HCT116 (cell line): ENCODE results near the gene ADAT3. TPM values are rescaled to one million over a fixed set of nuclear protein-coding genes. Genes with fewer than 3 reads are reported as not detected.

Experiments
- ATAC-seq: fragments of 200-7000 bp; cut with Tn5 transposase; 2 replicates; pipeline ENCODE4 v1.9.1; 2020; ENCODE audit warnings: mild to moderate bottlenecking, moderate library complexity
- BruUV-seq: library from RNA; stranded (reverse); fragments of 400-500 nt; replicated peaks from 2 replicates; lab custom pipeline; 2021; lab: Mats Ljungman, UMichigan
- CTCF ChIA-PET: fragments of 300-600 bp; sonication (Branson Sonifier 250); formaldehyde crosslinking; loops from one replicate; lab custom pipeline; 2021; ENCODE audit warnings: antibody characterized with exemption; lab: Charles Lee
- POLR2A ChIA-PET: fragments of 300-600, 350-600 bp; sonication (Branson Sonifier 250); formaldehyde crosslinking; loops from one replicate; lab custom pipeline; 2021; ENCODE audit warnings: antibody characterized with exemption; lab: Charles Lee
- RAD21 ChIA-PET, 2 experiments: fragments of 300-600 bp; sonication (Branson Sonifier 250); formaldehyde crosslinking; loops; one replicate each; lab custom pipeline; 2023; ENCODE audit warnings: low total read pairs in 2 of 2; ENCODE audit not compliant: uncharacterized antibody in 2 of 2, unreplicated experiment in 2 of 2, low non-redundant PET in 1 of 2; lab: Charles Lee
- DNase-seq: peaks from one replicate; pipeline ENCODE4 v3.0.0-alpha.2; 2010; ENCODE audit warnings: low read depth, low spot score
- H2AFZ ChIP-seq: fragments of 200-600 bp; shearing (Covaris generic), sonication (generic); 2 replicates; pipeline ENCODE4 v1.6.1; 2017; ENCODE audit warnings: low read depth, mixed run types, mixed read lengths, antibody characterized with exemption, low read length; ENCODE audit not compliant: poor library complexity, severe bottlenecking
- H3K27ac ChIP-seq: 2 replicates; pipeline ENCODE4 v1.5.1; 2012; ENCODE audit warnings: low read depth, low read length
- H3K27me3 ChIP-seq: fragments of 200-600 bp; sonication (generic); 2 replicates; pipeline ENCODE4 v1.6.1; 2016; ENCODE audit warnings: mixed run types, low read length, mixed read lengths; ENCODE audit not compliant: insufficient read depth
- H3K36me3 ChIP-seq, 2 experiments: fragments of 200-500 bp in 1 of 2; fragments of 200-600 bp in 1 of 2; sonication (Bioruptor generic) in 1 of 2; sonication (generic) in 1 of 2; 2 replicates each; pipeline versions ENCODE4 v1.5.1 to v1.6.1; 2014 to 2016; ENCODE audit warnings: low read length in 2 of 2, inconsistent platforms in 1 of 2, mixed read lengths in 1 of 2, mixed run types in 1 of 2; ENCODE audit not compliant: insufficient read depth in 2 of 2, control insufficient read depth in 1 of 2
- H3K4me1 ChIP-seq, 2 experiments: fragments of 200-600 bp in 1 of 2; sonication (generic) in 1 of 2; 2 replicates each; pipeline versions ENCODE4 v1.5.1 to v1.6.1; 2012 to 2017; ENCODE audit warnings: low read length in 2 of 2, inconsistent platforms in 1 of 2, mild to moderate bottlenecking in 1 of 2, mixed read lengths in 1 of 2, mixed run types in 1 of 2, moderate library complexity in 1 of 2; ENCODE audit not compliant: insufficient read depth in 2 of 2, control insufficient read depth in 1 of 2
- H3K4me2 ChIP-seq: fragments of 200-600 bp; sonication (generic); 2 replicates; pipeline ENCODE4 v1.6.1; 2017; ENCODE audit warnings: mixed run types, low read length, mixed read lengths
- H3K4me3 ChIP-seq, 2 experiments: fragments of 200-600 bp in 1 of 2; sonication (generic) in 1 of 2; replicated peaks in 1 of 2; 2 replicates each; pipeline ENCODE4 v1.5.1; 2011 to 2016; ENCODE audit warnings: low read length in 2 of 2, control low read depth in 1 of 2, low read depth in 1 of 2, mild to moderate bottlenecking in 1 of 2, mixed read lengths in 1 of 2, mixed run types in 1 of 2
- H3K79me2 ChIP-seq: fragments of 200-600 bp; sonication (generic); 2 replicates; pipeline ENCODE4 v1.6.1; 2017; ENCODE audit warnings: mild to moderate bottlenecking, mixed run types, low read length, moderate library complexity, mixed read lengths; ENCODE audit not compliant: insufficient read depth
- H3K9ac ChIP-seq: fragments of 200-600 bp; sonication (generic); 2 replicates; pipeline ENCODE4 v1.6.1; 2016; ENCODE audit warnings: low read length, mixed read lengths
- H3K9me2 ChIP-seq: fragments of 200-600 bp; sonication (generic), shearing (Covaris generic); 2 replicates; pipeline ENCODE4 v1.6.1; 2017; ENCODE audit warnings: mixed run types, mild to moderate bottlenecking, moderate library complexity; ENCODE audit not compliant: insufficient read depth
- H3K9me3 ChIP-seq, 2 experiments: fragments of 200-500 bp in 1 of 2; fragments of 200-600 bp in 1 of 2; sonication (Bioruptor generic) in 1 of 2; sonication (generic) in 1 of 2; 2 replicates each; pipeline ENCODE4 v1.6.1; 2014 to 2017; ENCODE audit warnings: low read length in 2 of 2, mixed read lengths in 2 of 2, inconsistent platforms in 1 of 2, low read depth in 1 of 2, mild to moderate bottlenecking in 1 of 2, mixed run types in 1 of 2, moderate library complexity in 1 of 2; ENCODE audit not compliant: control insufficient read depth in 1 of 2, insufficient read depth in 1 of 2
- H4K20me1 ChIP-seq: fragments of 200-600 bp; sonication (generic), shearing (Covaris generic); 2 replicates; pipeline ENCODE4 v1.6.1; 2017; ENCODE audit warnings: mixed run types, mild to moderate bottlenecking, moderate library complexity; ENCODE audit not compliant: insufficient read depth
- CBX3 ChIP-seq: IDR thresholded peaks from 2 replicates; pipeline ENCODE4 v1.6.1; 2012; ENCODE audit warnings: low read depth
- CEBPB ChIP-seq: IDR thresholded peaks from 2 replicates; pipeline ENCODE4 v1.6.1; 2012; ENCODE audit warnings: low read depth
- EGR1 ChIP-seq: IDR thresholded peaks from 2 replicates; pipeline ENCODE4 v1.6.1; 2012; ENCODE audit warnings: low read depth
- ELF1 ChIP-seq: IDR thresholded peaks from 2 replicates; pipeline ENCODE4 v1.6.1; 2012; ENCODE audit warnings: low read depth, borderline replicate concordance
- EZH2 ChIP-seq: fragments of 200-600 bp; sonication (generic); IDR thresholded peaks from 2 replicates; pipeline ENCODE4 v1.6.1; 2017; ENCODE audit warnings: antibody characterized with exemption, mixed run types
- EZH2phosphoT487 ChIP-seq: fragments of 200-600 bp; IDR thresholded peaks from 2 replicates; pipeline ENCODE4 v1.6.1; 2018; ENCODE audit warnings: antibody characterized with exemption, borderline replicate concordance
- FOSL1 ChIP-seq: IDR thresholded peaks from 2 replicates; pipeline ENCODE4 v1.6.1; 2012; ENCODE audit warnings: low read depth
- POLR2A ChIP-seq: IDR thresholded peaks from 2 replicates; pipeline ENCODE4 v1.7.0; 2011; ENCODE audit warnings: borderline replicate concordance; ENCODE audit not compliant: insufficient read depth, insufficient read length; ENCODE audit errors: extremely low read depth
- POLR2AphosphoS5 ChIP-seq: IDR thresholded peaks from 2 replicates; pipeline ENCODE4 v1.6.1; 2011; ENCODE audit warnings: mild to moderate bottlenecking, low read depth, low read length, moderate library complexity
- RAD21 ChIP-seq: IDR thresholded peaks from 2 replicates; pipeline ENCODE4 v1.6.1; 2012; ENCODE audit warnings: low read depth, mild to moderate bottlenecking
- SP1 ChIP-seq: IDR thresholded peaks from 2 replicates; pipeline ENCODE4 v1.6.1; 2012; ENCODE audit warnings: low read depth
- SRF ChIP-seq: IDR thresholded peaks from 2 replicates; pipeline ENCODE4 v1.6.1; 2012; ENCODE audit warnings: low read depth
- TCF7L2 ChIP-seq: IDR thresholded peaks from 2 replicates; pipeline ENCODE4 v1.7.0; 2011; ENCODE audit warnings: borderline replicate concordance, inconsistent platforms; ENCODE audit not compliant: insufficient read depth, insufficient read length; ENCODE audit errors: extremely low read depth
- ZFX ChIP-seq: fragments of 450-650 bp; IDR thresholded peaks from 2 replicates; pipeline ENCODE4 v1.6.1; 2017
- intact Hi-C: fragments of 100-400 bp; cut with micrococcal nuclease; formaldehyde crosslinking; loops from 2 replicates; pipeline ENCODE4 v1.10.0; 2022
- total RNA-seq: library from RNA; stranded (reverse); gene quantifications from one replicate; pipeline ENCODE4 v1.2.1, GENCODE V29; 2021; ENCODE audit not compliant: unreplicated experiment
- TF ChIP-seq, protein P1 (sequence below): IDR thresholded peaks from 2 replicates; pipeline ENCODE4 v1.6.1; 2012; ENCODE audit warnings: low read depth
- TF ChIP-seq, protein P2 (sequence below): IDR thresholded peaks from 2 replicates; pipeline ENCODE4 v1.6.1; 2012
- TF ChIP-seq, protein P3 (sequence below): IDR thresholded peaks from 2 replicates; pipeline ENCODE4 v1.6.1; 2011; ENCODE audit warnings: mild to moderate bottlenecking, low read length, moderate library complexity; ENCODE audit not compliant: insufficient replicate concordance; ENCODE audit errors: extremely low read depth

ADAT3 gene
- total RNA-seq, 1 experiment from 2014 or later: 15.9 TPM

GRCh38 chr19:1918975-1919374 lies 13.8 kb downstream of the ADAT3 start:
- no peaks in the 10 kb centered on the region for H3K9me2 ChIP-seq
- no peaks in the 10 kb centered on the region for H3K4me1 ChIP-seq
- ChIA-PET RAD21 (no interaction called here), CTCF (interaction anchor here (1.4 kb wide), 1 partner anchor 11 kb away, joined by 6 read pairs; no protein-coding TSS in a partner anchor), POLR2A (no interaction called here)
- H3K27ac ChIP-seq: no peak overlapping the region
- no TSS peak for BruUV-seq
- peaks cover 14% of the 10 kb centered on the region; the same call in 1 of the 2 replicates for H3K79me2 ChIP-seq
- H3K9me3 ChIP-seq: no peaks in the 10 kb centered on the region
- H2AFZ ChIP-seq: no peak overlapping the region
- no peaks in the 10 kb centered on the region for H3K27me3 ChIP-seq
- H3K36me3 ChIP-seq: peaks cover 6% of the 10 kb centered on the region in 2 experiments; a peak in 3 of 4 replicates
- intact Hi-C loops: no loop called here
- no peak overlapping the region for H3K4me3 ChIP-seq
- no peak overlapping the region for H3K9ac ChIP-seq
- ATAC-seq (no peak), DNase-seq (no peak)
- no peak for TF ChIP-seq SRF
- TF ChIP-seq EZH2phosphoT487: no peak
- no peak for TF ChIP-seq ELF1
- TF ChIP-seq SP1: no peak
- TF ChIP-seq, protein P1, sequence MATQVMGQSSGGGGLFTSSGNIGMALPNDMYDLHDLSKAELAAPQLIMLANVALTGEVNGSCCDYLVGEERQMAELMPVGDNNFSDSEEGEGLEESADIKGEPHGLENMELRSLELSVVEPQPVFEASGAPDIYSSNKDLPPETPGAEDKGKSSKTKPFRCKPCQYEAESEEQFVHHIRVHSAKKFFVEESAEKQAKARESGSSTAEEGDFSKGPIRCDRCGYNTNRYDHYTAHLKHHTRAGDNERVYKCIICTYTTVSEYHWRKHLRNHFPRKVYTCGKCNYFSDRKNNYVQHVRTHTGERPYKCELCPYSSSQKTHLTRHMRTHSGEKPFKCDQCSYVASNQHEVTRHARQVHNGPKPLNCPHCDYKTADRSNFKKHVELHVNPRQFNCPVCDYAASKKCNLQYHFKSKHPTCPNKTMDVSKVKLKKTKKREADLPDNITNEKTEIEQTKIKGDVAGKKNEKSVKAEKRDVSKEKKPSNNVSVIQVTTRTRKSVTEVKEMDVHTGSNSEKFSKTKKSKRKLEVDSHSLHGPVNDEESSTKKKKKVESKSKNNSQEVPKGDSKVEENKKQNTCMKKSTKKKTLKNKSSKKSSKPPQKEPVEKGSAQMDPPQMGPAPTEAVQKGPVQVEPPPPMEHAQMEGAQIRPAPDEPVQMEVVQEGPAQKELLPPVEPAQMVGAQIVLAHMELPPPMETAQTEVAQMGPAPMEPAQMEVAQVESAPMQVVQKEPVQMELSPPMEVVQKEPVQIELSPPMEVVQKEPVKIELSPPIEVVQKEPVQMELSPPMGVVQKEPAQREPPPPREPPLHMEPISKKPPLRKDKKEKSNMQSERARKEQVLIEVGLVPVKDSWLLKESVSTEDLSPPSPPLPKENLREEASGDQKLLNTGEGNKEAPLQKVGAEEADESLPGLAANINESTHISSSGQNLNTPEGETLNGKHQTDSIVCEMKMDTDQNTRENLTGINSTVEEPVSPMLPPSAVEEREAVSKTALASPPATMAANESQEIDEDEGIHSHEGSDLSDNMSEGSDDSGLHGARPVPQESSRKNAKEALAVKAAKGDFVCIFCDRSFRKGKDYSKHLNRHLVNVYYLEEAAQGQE: no peak
- no peaks in the 10 kb centered on the region for H4K20me1 ChIP-seq
- H3K4me2 ChIP-seq: no peak overlapping the region

DNA sequence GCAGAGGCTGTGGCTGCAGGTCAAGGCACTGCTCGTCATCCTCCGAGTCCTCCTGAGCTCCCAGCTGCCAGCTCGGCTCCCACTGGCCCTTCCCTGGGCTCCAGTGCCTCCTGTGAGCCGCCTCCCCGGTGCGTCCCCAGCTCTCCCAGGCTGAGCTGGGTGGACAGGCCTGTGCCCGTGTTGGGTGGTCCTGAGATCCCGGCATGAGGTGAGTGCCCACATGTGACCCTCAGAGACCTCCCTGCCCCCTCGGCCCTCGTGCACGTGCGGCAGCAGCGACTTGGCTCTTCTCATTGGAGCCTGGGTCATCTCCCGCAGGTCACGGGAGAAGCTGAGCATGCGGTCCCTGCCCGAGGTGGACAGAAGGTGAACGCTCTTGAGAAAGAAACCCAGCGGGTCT lies 15.4 kb downstream of the ADAT3 start:
- H3K4me3 ChIP-seq: no peak overlapping the region
- no peak overlapping the region for H3K27ac ChIP-seq
- CTCF ChIA-PET: no interaction called here
- no peaks in the 10 kb centered on the region for H3K4me1 ChIP-seq
- H3K9me3 ChIP-seq: no peaks in the 10 kb centered on the region
- no peak for DNase-seq
- POLR2A ChIA-PET: no interaction called here
- no peaks in the 10 kb centered on the region for H4K20me1 ChIP-seq
- H3K27me3 ChIP-seq: no peaks in the 10 kb centered on the region
- RAD21 ChIA-PET: no interaction called here
- H3K9me2 ChIP-seq: no peaks in the 10 kb centered on the region
- no peak overlapping the region for H3K9ac ChIP-seq
- ATAC-seq: no peak
- peaks cover 6 to 11% of the 10 kb centered on the region in 2 experiments; a peak in 3 of 4 replicates for H3K36me3 ChIP-seq
- H3K4me2 ChIP-seq: no peak overlapping the region
- no peaks in the 10 kb centered on the region for H3K79me2 ChIP-seq
- no TSS peak for BruUV-seq
- intact Hi-C loops: no loop called here
- H2AFZ ChIP-seq: no peak overlapping the region
- TF ChIP-seq RAD21 (no peak), POLR2A (no peak), EGR1 (no peak), POLR2AphosphoS5 (no peak), EZH2 (no peak), SRF (no peak), EZH2phosphoT487 (no peak), FOSL1 (no peak), ELF1 (no peak), CBX3 (no peak), TCF7L2 (no peak), CEBPB (no peak), ZFX (no peak)
- TF ChIP-seq, protein P2, sequence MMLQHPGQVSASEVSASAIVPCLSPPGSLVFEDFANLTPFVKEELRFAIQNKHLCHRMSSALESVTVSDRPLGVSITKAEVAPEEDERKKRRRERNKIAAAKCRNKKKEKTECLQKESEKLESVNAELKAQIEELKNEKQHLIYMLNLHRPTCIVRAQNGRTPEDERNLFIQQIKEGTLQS: no peak
- TF ChIP-seq, protein P3, sequence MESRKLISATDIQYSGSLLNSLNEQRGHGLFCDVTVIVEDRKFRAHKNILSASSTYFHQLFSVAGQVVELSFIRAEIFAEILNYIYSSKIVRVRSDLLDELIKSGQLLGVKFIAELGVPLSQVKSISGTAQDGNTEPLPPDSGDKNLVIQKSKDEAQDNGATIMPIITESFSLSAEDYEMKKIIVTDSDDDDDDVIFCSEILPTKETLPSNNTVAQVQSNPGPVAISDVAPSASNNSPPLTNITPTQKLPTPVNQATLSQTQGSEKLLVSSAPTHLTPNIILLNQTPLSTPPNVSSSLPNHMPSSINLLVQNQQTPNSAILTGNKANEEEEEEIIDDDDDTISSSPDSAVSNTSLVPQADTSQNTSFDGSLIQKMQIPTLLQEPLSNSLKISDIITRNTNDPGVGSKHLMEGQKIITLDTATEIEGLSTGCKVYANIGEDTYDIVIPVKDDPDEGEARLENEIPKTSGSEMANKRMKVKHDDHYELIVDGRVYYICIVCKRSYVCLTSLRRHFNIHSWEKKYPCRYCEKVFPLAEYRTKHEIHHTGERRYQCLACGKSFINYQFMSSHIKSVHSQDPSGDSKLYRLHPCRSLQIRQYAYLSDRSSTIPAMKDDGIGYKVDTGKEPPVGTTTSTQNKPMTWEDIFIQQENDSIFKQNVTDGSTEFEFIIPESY: no peak
